Bronchial smooth muscle cell (primary cell): ENCODE data around the gene MGST2. TPM values are rescaled to one million over a fixed set of nuclear protein-coding genes. Genes with fewer than 3 reads are reported as not detected.

Experiments used
- total RNA-seq: library from RNA; depleted of rRNA; stranded (reverse); fragments of >200 nt; gene quantifications from 2 replicates; pipeline ENCODE4 v1.2.1, GENCODE V29; 2014

MGST2 gene
- 1.2 and 5.8 TPM in 2 replicates for total RNA-seq

DNA sequence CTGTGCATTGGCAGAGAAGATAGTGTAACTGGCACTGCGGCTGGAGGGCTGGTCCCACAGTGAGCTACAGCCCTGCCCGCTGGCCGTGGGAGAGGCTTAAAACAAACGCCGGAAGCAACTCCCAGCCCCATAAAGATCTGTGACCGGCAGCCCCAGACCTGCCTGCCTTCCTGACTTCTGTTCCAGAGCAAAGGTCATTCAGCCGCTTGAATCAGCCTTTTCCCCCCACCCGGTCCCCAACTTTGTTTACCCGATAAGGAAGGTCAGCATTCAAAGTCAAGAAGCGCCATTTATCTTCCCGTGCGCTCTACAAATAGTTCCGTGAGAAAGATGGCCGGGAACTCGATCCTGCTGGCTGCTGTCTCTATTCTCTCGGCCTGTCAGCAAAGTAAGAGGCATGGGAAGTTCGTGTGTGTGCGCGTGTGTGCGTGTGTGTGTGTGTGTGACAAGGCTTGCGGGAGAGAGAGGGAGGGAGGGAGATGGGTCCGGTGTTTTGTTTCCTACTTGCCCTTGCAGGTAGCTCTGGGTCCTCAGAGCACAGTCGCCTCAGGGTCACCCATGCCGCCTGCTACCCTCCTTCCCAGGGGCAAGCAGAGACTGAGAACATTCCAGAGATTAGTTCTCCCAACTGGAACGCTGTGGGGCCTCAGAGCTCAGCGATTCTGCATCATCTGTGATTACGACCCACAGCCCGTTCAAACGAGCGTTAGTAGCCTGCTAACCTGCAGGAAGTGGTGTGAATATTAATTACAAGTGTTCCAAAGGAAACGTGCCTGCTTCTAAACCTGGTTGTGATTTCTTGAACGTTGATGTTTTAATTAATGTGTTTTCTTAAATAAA lies at the start of gene MGST2:
Gene MGST2, plus strand, starts transcription at position 130 of the 840 bp plus-strand sequence. Its CDS starts 201 bp downstream, at position 331.

Other genes starting within 250 kb of the MGST2 start
- 8.7 and 8.8 TPM in 2 replicates for gene RAB33B, start 211.7 kb upstream of the MGST2 start, total RNA-seq
- 48.4 and 85.6 TPM in 2 replicates for gene SETD7, start 109.6 kb upstream of the MGST2 start, total RNA-seq